A549 (cell line): ENCODE data around the gene TACR1. TPM values are rescaled to one million over a fixed set of nuclear protein-coding genes. Genes with fewer than 3 reads are reported as not detected.

Experiments used
- ATAC-seq, 2 experiments: fragments of 200-7000 bp in 1 of 2; fragments of >200 bp in 1 of 2; cut with Nextera tagmentation in 1 of 2; cut with Tn5 transposase in 1 of 2; 3 replicates each; pipeline versions ENCODE4 v1.8.0 to v1.9.1; 2018 to 2020; ENCODE audit warnings: mild to moderate bottlenecking in 1 of 2, moderate library complexity in 1 of 2
- CTCF ChIA-PET: fragments of 300-600 bp; sonication (Branson Sonifier 250); formaldehyde crosslinking; extraction: SDS; loops from one replicate; lab custom pipeline; 2021; ENCODE audit warnings: antibody characterized with exemption, inconsistent platforms; lab: Yijun Ruan, JAX
- POLR2A ChIA-PET: fragments of 350-600 bp; formaldehyde crosslinking; extraction: SDS; loops from one replicate; lab custom pipeline; 2021; ENCODE audit warnings: antibody characterized with exemption, inconsistent platforms; lab: Yijun Ruan, JAX
- DNase-seq, 2 experiments: peaks; one replicate each; pipeline versions ENCODE4 v3.0.0 to v3.0.0-alpha.2; 2011 to 2016; ENCODE audit warnings: low read depth in 1 of 2, low spot score in 1 of 2
- FAIRE-seq: peaks from 2 replicates; lab custom pipeline; 2011; peaks lifted over from hg19 to GRCh38; lab: Jason Lieb, UNC
- H3K27ac ChIP-seq, 2 experiments: fragments of >200 bp; sonication (Bioruptor Twin); formaldehyde crosslinking; 3 replicates each; pipeline ENCODE4 v1.5.1; 2016 to 2017
- H3K4me1 ChIP-seq: fragments of >200 bp; sonication (Bioruptor Twin); formaldehyde crosslinking; 3 replicates; pipeline ENCODE4 v1.6.1; 2016
- H3K4me2 ChIP-seq: fragments of >200 bp; sonication (Bioruptor Twin); formaldehyde crosslinking; 3 replicates; pipeline ENCODE4 v1.6.1; 2016
- H3K4me3 ChIP-seq: fragments of >200 bp; sonication (Bioruptor Twin); formaldehyde crosslinking; 3 replicates; pipeline ENCODE4 v1.5.1; 2016
- H3K9me3 ChIP-seq: fragments of >200 bp; sonication (Bioruptor Twin); formaldehyde crosslinking; 3 replicates; pipeline ENCODE4 v1.6.1; 2016
- CBX2 ChIP-seq: fragments of 200-600 bp; sonication (generic); IDR thresholded peaks from 2 replicates; pipeline ENCODE4 v1.6.1; 2016; ENCODE audit warnings: low read depth, mild to moderate bottlenecking, borderline replicate concordance
- CHD2 ChIP-seq: fragments of 150-350 bp; IDR thresholded peaks from 2 replicates; pipeline ENCODE4 v1.6.1; 2014; ENCODE audit warnings: low read length; ENCODE audit not compliant: partially characterized antibody
- ELK1 ChIP-seq: fragments of 150-350 bp; IDR thresholded peaks from 2 replicates; pipeline ENCODE4 v1.6.1; 2014; ENCODE audit warnings: low read depth, mild to moderate bottlenecking, low read length
- ESRRA ChIP-seq: fragments of 150-350 bp; IDR thresholded peaks from 2 replicates; pipeline ENCODE4 v1.6.1; 2014; ENCODE audit warnings: mild to moderate bottlenecking, low read length, borderline replicate concordance
- FOXS1 ChIP-seq: fragments of 250-450 bp; sonication (Bioruptor Pico); IDR thresholded peaks from 2 replicates; pipeline ENCODE4 v1.5.0; 2020; ENCODE audit warnings: mild to moderate bottlenecking, moderate library complexity
- HDAC2 ChIP-seq: fragments of 200-600 bp; sonication (generic); IDR thresholded peaks from 2 replicates; pipeline ENCODE4 v1.6.1; 2016
- MYC ChIP-seq: IDR thresholded peaks from 2 replicates; pipeline ENCODE4 v1.6.1; 2012; ENCODE audit warnings: mild to moderate bottlenecking, inconsistent platforms, low read length, improper control_type of control experiment, borderline replicate concordance
- PHF8 ChIP-seq: fragments of 200-600 bp; sonication (generic); IDR thresholded peaks from 2 replicates; pipeline ENCODE4 v1.6.1; 2016; ENCODE audit warnings: low read depth, mild to moderate bottlenecking, antibody characterized with exemption, moderate library complexity, borderline replicate concordance
- POLR2A ChIP-seq: IDR thresholded peaks from 2 replicates; pipeline ENCODE4 v1.6.1; 2012; ENCODE audit warnings: mild to moderate bottlenecking, low read length
- RARB ChIP-seq: fragments of 250-450 bp; sonication (Bioruptor Pico); IDR thresholded peaks from 2 replicates; pipeline ENCODE4 v1.8.0; 2021; ENCODE audit warnings: mild to moderate bottlenecking, moderate library complexity
- RCOR1 ChIP-seq: fragments of 150-350 bp; IDR thresholded peaks from 2 replicates; pipeline ENCODE4 v1.6.1; 2014; ENCODE audit warnings: antibody characterized with exemption, low read length, low read depth
- SMC3 ChIP-seq: fragments of >200 bp; sonication (Bioruptor Twin); formaldehyde crosslinking; IDR thresholded peaks from 3 replicates; pipeline ENCODE4 v1.6.1; 2018; ENCODE audit warnings: inconsistent platforms
- TP53 ChIP-seq: fragments of 250-450 bp; sonication (Bioruptor Pico); IDR thresholded peaks from 2 replicates; pipeline ENCODE4 v1.5.0; 2021; ENCODE audit warnings: mild to moderate bottlenecking, moderate library complexity
- WGBS: methylation state at CpG from one replicate; pipeline ENCODE4 v1.1.6; 2017; ENCODE audit errors: missing lambda C conversion rate; 5-methylcytosine and 5-hydroxymethylcytosine counted together
- polyA plus RNA-seq, 4 experiments: library from polyadenylated mRNA; depleted of rRNA in 3 of 4; stranded (reverse); fragments of >200 nt; fragmentation: RNase III in 1 of 4; extraction: RNeasy Plus Mini Kit Qiagen cat#74134 plus additional on column Dnase treatment in 1 of 4; gene quantifications; 2 replicates in 3 of 4; 3 replicates in 1 of 4; pipeline ENCODE4 v1.2.3, GENCODE V29; 2011 to 2017
- TF ChIP-seq, protein P1 (sequence below): fragments of 450-650 bp; IDR thresholded peaks from 2 replicates; pipeline ENCODE4 v1.6.1; 2014; ENCODE audit warnings: antibody characterized with exemption
- TF ChIP-seq, protein P2 (sequence below): fragments of >200 bp; sonication (Bioruptor Twin); formaldehyde crosslinking; IDR thresholded peaks from 3 replicates; pipeline ENCODE4 v1.6.1; 2016
- TF ChIP-seq, protein P3 (sequence below): fragments of 200-600 bp; sonication (generic); IDR thresholded peaks from 2 replicates; pipeline ENCODE4 v1.6.1; 2016; ENCODE audit warnings: antibody characterized with exemption, mild to moderate bottlenecking, moderate library complexity

Gene TACR1
- polyA plus RNA-seq, 2 of the 4 experiments (the other 2 are of a cell fraction), result 0.27 to 0.92 TPM

DNA sequence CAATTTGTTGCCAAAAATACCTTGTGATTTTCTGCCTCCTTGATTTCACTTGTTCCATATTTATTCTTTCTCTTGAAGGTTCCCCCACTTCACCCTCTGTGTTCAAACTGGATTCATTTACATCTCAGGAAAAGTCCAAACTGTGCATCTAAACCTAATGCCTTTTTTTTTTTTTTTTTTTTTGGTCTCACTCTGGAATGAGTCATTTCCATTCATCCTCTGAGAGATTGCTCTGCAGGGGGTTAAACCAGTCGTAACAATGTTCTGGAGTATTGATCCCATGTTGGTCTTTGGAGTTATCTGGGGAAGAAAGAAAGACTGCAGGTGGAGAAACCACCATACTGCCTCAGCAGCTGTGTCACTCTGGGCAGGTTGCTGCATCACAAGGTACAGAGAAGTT is 119.7 kb downstream of the TACR1 start:
- DNase-seq (no peak), FAIRE-seq (no peak)
- 19% methylated on average over 1 of the region's 1 CpG for WGBS

GRCh38 chr2:75077909-75078308 is 121.4 kb downstream of the TACR1 start:
- H3K9me3 ChIP-seq, result no peaks in the 10 kb centered on the region
- no peak overlapping the region for H3K27ac ChIP-seq
- FAIRE-seq (no peak), DNase-seq (no peak), ATAC-seq (no peak)
- TF ChIP-seq ELK1 (no peak), CBX2 (no peak), ESRRA (no peak), FOXS1 (no peak), PHF8 (no peak), RCOR1 (no peak)
- TF ChIP-seq, protein P1, sequence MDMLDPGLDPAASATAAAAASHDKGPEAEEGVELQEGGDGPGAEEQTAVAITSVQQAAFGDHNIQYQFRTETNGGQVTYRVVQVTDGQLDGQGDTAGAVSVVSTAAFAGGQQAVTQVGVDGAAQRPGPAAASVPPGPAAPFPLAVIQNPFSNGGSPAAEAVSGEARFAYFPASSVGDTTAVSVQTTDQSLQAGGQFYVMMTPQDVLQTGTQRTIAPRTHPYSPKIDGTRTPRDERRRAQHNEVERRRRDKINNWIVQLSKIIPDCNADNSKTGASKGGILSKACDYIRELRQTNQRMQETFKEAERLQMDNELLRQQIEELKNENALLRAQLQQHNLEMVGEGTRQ, result no peak
- no peak overlapping the region for H3K4me3 ChIP-seq
- no peaks in the 10 kb centered on the region for H3K4me1 ChIP-seq
- ChIA-PET CTCF (interaction anchor here (0.7 to 1.5 kb wide), 8 partner anchors 10 to 197 kb away, joined by 3 to 5 read pairs (median 3); no protein-coding TSS in a partner anchor), POLR2A (no interaction called here)
- H3K4me2 ChIP-seq, result no peak overlapping the region
- WGBS, result 62% methylated on average over 4 of the region's 4 CpGs

More for the DNA sequence above, 119.7 kb downstream of the TACR1 start:
- H3K4me3 ChIP-seq, result no peak overlapping the region
- CTCF ChIA-PET, result no interaction called here
- no peaks in the 10 kb centered on the region for H3K4me1 ChIP-seq
- TF ChIP-seq PHF8 (no peak), TP53 (CRISPR knock-in tag) (no peak), CHD2 (no peak), MYC (no peak), POLR2A (no peak)
- TF ChIP-seq, protein P2, sequence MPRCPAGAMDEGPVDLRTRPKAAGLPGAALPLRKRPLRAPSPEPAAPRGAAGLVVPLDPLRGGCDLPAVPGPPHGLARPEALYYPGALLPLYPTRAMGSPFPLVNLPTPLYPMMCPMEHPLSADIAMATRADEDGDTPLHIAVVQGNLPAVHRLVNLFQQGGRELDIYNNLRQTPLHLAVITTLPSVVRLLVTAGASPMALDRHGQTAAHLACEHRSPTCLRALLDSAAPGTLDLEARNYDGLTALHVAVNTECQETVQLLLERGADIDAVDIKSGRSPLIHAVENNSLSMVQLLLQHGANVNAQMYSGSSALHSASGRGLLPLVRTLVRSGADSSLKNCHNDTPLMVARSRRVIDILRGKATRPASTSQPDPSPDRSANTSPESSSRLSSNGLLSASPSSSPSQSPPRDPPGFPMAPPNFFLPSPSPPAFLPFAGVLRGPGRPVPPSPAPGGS, result no peak
- ATAC-seq, result no peak
- POLR2A ChIA-PET, result no interaction called here
- no peak overlapping the region for H3K4me2 ChIP-seq
- no peak overlapping the region for H3K27ac ChIP-seq
- no peaks in the 10 kb centered on the region for H3K9me3 ChIP-seq

- H3K4me1 ChIP-seq, result no peaks in the 10 kb centered on the region
- H3K4me3 ChIP-seq, result no peak overlapping the region
- 62% methylated on average over 2 of the region's 2 CpGs for WGBS
- H3K9me3 ChIP-seq, result no peaks in the 10 kb centered on the region
- ATAC-seq (no peak), DNase-seq (no peak), FAIRE-seq (no peak)
- POLR2A ChIA-PET, result no interaction called here
- no peak overlapping the region for H3K4me2 ChIP-seq
- no peak overlapping the region for H3K27ac ChIP-seq
- no peak for TF ChIP-seq RARB (CRISPR knock-in tag)
- TF ChIP-seq, protein P3, sequence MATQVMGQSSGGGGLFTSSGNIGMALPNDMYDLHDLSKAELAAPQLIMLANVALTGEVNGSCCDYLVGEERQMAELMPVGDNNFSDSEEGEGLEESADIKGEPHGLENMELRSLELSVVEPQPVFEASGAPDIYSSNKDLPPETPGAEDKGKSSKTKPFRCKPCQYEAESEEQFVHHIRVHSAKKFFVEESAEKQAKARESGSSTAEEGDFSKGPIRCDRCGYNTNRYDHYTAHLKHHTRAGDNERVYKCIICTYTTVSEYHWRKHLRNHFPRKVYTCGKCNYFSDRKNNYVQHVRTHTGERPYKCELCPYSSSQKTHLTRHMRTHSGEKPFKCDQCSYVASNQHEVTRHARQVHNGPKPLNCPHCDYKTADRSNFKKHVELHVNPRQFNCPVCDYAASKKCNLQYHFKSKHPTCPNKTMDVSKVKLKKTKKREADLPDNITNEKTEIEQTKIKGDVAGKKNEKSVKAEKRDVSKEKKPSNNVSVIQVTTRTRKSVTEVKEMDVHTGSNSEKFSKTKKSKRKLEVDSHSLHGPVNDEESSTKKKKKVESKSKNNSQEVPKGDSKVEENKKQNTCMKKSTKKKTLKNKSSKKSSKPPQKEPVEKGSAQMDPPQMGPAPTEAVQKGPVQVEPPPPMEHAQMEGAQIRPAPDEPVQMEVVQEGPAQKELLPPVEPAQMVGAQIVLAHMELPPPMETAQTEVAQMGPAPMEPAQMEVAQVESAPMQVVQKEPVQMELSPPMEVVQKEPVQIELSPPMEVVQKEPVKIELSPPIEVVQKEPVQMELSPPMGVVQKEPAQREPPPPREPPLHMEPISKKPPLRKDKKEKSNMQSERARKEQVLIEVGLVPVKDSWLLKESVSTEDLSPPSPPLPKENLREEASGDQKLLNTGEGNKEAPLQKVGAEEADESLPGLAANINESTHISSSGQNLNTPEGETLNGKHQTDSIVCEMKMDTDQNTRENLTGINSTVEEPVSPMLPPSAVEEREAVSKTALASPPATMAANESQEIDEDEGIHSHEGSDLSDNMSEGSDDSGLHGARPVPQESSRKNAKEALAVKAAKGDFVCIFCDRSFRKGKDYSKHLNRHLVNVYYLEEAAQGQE, result no peak
- TF ChIP-seq HDAC2, result no peak
- no peak for TF ChIP-seq FOXS1
- TF ChIP-seq SMC3, result no peak
- TF ChIP-seq, all 56 proteins: peak for 0
- CTCF ChIA-PET, result interaction anchor here (1.3 to 3.4 kb wide), 4 partner anchors 10 to 156 kb away, joined by 3 to 10 read pairs (median 5); no protein-coding TSS in a partner anchor
Observed at GRCh38 chr2:75076088-75076487, 123.2 kb downstream of the TACR1 start.
